Measurements from ENCODE around the gene HOOK2. TPM values are rescaled to one million over a fixed set of nuclear protein-coding genes. Genes with fewer than 3 reads are reported as not detected.

The HOOK2 gene
- total and polyA plus RNA-seq, 2 of the 13 experiments (the other 11 are each of a cell fraction or from before 2014, with no cell fraction given) = 9.2 to 12.9 TPM

DNA sequence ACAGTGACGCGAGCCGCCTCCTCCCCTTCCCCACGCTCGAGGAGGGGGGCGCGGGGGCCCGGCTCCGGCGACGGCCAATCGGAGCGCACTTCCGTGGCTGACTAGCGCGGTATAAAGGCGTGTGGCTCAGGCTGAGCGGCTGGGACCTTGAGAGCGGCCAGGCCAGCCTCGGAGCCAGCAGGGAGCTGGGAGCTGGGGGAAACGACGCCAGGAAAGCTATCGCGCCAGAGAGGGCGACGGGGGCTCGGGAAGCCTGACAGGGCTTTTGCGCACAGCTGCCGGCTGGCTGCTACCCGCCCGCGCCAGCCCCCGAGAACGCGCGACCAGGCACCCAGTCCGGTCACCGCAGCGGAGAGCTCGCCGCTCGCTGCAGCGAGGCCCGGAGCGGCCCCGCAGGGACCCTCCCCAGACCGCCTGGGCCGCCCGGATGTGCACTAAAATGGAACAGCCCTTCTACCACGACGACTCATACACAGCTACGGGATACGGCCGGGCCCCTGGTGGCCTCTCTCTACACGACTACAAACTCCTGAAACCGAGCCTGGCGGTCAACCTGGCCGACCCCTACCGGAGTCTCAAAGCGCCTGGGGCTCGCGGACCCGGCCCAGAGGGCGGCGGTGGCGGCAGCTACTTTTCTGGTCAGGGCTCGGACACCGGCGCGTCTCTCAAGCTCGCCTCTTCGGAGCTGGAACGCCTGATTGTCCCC is 16.1 kb upstream of the HOOK2 start, which contains the start of gene JUNB (continued):
- TF ChIP-seq THYN1 (CRISPR knock-in tag; IDR thresholded peaks at IDR 0.05; ENCODE audit: borderline replicate concordance, low read depth) (no peak), PHB2 (IDR thresholded peaks at IDR 0.05; ENCODE audit: partially characterized antibody) (no peak), ZNF253 (CRISPR knock-in tag; IDR thresholded peaks at IDR 0.05; ENCODE audit: borderline replicate concordance) (no peak), ZEB1 (IDR thresholded peaks at IDR 0.05; ENCODE audit: insufficient replicate concordance, low read depth) (peak; percentile 21), ARNTL (CRISPR knock-in tag; IDR thresholded peaks at IDR 0.05) (peak; percentile 98), ZNF766 (CRISPR knock-in tag; IDR thresholded peaks at IDR 0.05; ENCODE audit: borderline replicate concordance) (peak; percentile 68; the same call in 1 of the 2 replicates), PHF21A (CRISPR knock-in tag; IDR thresholded peaks at IDR 0.05) (peak; percentile 84; the same call in 1 of the 2 replicates), RELA (CRISPR knock-in tag; IDR thresholded peaks at IDR 0.05) (0 out of 2 replicates have a peak, but pooled peaks have one; percentile 85), RFXANK (CRISPR knock-in tag; IDR thresholded peaks at IDR 0.05) (peak; percentile 76; the same call in 1 of the 2 replicates)
- TF ChIP-seq, protein P1, sequence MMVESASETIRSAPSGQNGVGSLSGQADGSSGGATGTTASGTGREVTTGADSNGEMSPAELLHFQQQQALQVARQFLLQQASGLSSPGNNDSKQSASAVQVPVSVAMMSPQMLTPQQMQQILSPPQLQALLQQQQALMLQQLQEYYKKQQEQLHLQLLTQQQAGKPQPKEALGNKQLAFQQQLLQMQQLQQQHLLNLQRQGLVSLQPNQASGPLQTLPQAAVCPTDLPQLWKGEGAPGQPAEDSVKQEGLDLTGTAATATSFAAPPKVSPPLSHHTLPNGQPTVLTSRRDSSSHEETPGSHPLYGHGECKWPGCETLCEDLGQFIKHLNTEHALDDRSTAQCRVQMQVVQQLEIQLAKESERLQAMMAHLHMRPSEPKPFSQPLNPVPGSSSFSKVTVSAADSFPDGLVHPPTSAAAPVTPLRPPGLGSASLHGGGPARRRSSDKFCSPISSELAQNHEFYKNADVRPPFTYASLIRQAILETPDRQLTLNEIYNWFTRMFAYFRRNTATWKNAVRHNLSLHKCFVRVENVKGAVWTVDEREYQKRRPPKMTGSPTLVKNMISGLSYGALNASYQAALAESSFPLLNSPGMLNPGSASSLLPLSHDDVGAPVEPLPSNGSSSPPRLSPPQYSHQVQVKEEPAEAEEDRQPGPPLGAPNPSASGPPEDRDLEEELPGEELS (CRISPR knock-in tag; IDR thresholded peaks at IDR 0.05) = no peak; the same call in none of the 2 replicates
- TF ChIP-seq, protein P2, sequence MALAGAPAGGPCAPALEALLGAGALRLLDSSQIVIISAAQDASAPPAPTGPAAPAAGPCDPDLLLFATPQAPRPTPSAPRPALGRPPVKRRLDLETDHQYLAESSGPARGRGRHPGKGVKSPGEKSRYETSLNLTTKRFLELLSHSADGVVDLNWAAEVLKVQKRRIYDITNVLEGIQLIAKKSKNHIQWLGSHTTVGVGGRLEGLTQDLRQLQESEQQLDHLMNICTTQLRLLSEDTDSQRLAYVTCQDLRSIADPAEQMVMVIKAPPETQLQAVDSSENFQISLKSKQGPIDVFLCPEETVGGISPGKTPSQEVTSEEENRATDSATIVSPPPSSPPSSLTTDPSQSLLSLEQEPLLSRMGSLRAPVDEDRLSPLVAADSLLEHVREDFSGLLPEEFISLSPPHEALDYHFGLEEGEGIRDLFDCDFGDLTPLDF (CRISPR knock-in tag; IDR thresholded peaks at IDR 0.05) = no peak
- TF ChIP-seq, protein P3, sequence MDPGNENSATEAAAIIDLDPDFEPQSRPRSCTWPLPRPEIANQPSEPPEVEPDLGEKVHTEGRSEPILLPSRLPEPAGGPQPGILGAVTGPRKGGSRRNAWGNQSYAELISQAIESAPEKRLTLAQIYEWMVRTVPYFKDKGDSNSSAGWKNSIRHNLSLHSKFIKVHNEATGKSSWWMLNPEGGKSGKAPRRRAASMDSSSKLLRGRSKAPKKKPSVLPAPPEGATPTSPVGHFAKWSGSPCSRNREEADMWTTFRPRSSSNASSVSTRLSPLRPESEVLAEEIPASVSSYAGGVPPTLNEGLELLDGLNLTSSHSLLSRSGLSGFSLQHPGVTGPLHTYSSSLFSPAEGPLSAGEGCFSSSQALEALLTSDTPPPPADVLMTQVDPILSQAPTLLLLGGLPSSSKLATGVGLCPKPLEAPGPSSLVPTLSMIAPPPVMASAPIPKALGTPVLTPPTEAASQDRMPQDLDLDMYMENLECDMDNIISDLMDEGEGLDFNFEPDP (CRISPR knock-in tag; conservative IDR thresholded peaks at IDR 0.05) = no peak
- TF ChIP-seq, protein P4, sequence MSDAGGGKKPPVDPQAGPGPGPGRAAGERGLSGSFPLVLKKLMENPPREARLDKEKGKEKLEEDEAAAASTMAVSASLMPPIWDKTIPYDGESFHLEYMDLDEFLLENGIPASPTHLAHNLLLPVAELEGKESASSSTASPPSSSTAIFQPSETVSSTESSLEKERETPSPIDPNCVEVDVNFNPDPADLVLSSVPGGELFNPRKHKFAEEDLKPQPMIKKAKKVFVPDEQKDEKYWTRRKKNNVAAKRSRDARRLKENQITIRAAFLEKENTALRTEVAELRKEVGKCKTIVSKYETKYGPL (CRISPR knock-in tag; IDR thresholded peaks at IDR 0.05) = no peak
- TF ChIP-seq, protein P5, sequence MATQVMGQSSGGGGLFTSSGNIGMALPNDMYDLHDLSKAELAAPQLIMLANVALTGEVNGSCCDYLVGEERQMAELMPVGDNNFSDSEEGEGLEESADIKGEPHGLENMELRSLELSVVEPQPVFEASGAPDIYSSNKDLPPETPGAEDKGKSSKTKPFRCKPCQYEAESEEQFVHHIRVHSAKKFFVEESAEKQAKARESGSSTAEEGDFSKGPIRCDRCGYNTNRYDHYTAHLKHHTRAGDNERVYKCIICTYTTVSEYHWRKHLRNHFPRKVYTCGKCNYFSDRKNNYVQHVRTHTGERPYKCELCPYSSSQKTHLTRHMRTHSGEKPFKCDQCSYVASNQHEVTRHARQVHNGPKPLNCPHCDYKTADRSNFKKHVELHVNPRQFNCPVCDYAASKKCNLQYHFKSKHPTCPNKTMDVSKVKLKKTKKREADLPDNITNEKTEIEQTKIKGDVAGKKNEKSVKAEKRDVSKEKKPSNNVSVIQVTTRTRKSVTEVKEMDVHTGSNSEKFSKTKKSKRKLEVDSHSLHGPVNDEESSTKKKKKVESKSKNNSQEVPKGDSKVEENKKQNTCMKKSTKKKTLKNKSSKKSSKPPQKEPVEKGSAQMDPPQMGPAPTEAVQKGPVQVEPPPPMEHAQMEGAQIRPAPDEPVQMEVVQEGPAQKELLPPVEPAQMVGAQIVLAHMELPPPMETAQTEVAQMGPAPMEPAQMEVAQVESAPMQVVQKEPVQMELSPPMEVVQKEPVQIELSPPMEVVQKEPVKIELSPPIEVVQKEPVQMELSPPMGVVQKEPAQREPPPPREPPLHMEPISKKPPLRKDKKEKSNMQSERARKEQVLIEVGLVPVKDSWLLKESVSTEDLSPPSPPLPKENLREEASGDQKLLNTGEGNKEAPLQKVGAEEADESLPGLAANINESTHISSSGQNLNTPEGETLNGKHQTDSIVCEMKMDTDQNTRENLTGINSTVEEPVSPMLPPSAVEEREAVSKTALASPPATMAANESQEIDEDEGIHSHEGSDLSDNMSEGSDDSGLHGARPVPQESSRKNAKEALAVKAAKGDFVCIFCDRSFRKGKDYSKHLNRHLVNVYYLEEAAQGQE (IDR thresholded peaks at IDR 0.05; ENCODE audit: borderline replicate concordance in 1 of 2, low read depth in 1 of 2, low read length in 2 of 2) = peak in 1 of 2 experiments; percentile 76; a peak in 1 of 4 replicates

All from HepG2 (cell line).